GM21576 (cell line): ENCODE data around the gene PCDH10.

ENCODE experiments used
- ATAC-seq: cut with Tn5 transposase; IDR thresholded peaks from one replicate; pipeline ENCODE4 v1.9.1; 2021; ENCODE audit warnings: mild to moderate bottlenecking, moderate library complexity; ENCODE audit not compliant: unreplicated experiment

The PCDH10 gene, protein sequence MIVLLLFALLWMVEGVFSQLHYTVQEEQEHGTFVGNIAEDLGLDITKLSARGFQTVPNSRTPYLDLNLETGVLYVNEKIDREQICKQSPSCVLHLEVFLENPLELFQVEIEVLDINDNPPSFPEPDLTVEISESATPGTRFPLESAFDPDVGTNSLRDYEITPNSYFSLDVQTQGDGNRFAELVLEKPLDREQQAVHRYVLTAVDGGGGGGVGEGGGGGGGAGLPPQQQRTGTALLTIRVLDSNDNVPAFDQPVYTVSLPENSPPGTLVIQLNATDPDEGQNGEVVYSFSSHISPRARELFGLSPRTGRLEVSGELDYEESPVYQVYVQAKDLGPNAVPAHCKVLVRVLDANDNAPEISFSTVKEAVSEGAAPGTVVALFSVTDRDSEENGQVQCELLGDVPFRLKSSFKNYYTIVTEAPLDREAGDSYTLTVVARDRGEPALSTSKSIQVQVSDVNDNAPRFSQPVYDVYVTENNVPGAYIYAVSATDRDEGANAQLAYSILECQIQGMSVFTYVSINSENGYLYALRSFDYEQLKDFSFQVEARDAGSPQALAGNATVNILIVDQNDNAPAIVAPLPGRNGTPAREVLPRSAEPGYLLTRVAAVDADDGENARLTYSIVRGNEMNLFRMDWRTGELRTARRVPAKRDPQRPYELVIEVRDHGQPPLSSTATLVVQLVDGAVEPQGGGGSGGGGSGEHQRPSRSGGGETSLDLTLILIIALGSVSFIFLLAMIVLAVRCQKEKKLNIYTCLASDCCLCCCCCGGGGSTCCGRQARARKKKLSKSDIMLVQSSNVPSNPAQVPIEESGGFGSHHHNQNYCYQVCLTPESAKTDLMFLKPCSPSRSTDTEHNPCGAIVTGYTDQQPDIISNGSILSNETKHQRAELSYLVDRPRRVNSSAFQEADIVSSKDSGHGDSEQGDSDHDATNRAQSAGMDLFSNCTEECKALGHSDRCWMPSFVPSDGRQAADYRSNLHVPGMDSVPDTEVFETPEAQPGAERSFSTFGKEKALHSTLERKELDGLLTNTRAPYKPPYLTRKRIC

DNA sequence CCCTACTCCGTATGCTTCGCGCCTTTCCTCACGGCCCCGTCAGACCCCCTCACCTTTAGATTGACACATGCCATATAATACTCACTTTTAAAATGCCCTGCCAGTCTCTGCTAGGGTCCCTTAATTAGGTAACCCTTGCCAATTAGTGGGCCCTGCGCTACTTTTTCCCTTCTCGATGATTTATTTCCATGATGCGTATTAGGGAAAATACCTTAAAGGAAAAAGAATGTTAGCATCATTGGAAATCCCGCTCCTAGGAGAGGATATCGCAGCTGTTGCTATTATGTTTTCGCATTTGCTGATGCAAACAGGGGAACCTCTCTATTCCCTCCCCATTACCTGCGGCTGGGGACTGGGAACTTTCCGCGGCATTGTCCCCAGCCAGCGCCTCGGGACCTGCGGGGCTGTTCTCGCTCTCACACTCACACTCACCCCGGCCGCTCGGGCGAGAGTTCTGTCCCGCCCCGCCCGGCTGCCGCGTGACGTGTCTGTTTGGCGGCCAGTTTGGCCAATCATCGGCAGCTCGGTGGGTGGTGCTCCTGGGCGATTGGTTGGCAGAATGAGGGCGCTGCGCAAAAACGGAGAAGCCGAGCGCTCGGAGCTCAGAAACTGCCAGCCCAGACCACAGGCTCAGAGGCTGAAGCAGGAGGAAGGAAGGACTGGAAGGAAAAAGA, at the start of gene PCDH10:
TSS of gene PCDH10 (plus strand) at position 605 of the 674 bp plus-strand sequence. CDS start 847 bp downstream, outside the sequence.
- no peak for ATAC-seq

DNA sequence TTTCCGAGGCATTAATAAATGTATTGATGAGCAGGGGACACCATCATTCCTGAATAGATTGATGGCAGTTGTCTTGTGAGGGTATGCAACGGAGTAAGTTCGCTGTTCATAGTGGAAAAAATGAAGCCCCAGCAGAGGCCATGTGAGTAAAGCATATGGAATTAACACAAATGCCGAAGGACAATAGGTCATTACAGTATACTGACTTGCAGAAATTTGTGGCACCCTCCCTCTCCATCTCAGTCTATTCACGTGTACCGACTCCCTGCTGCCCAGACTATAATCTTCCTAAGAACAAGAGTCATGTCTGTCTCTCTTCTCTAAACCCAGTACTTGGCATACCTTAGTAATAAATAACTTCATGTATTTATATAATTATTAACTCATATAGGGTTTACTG, 47.1 kb upstream of the PCDH10 start:
- no peak for ATAC-seq

DNA sequence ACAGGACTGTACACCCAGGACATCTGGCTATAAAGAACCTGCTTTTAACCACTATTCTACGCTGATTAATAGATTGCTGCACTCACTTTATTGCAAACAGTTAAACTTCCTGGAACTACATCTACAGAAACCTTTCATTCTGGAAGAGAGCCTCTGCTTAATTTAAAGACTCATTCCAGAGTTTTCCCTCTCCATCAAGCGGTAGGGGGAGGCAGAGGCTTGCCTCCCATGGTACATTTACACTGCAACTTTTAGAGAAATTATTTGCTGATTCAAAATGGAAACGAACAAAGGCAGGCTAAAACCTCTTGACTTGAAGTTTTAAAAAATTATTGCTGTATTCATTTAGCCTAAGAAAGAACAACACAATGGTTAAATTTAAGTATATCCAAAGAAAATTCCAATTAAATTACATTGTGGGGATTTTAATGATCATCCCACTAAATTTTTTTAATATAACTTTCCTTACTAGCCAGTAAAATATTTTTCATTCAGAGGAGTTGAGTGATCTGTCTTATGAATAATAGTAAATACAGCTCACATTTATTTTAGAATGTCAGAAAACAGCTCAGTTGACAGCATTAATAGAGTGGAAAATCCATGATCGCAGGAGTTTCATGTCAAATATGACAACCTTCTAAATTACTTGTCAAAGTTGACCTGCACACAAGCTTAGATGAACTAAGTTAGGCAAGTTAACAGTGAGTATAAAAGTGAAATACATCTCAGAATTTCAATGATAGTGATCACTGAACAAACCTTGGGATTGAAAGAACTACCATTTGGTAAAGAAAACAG, 46.3 kb upstream of the PCDH10 start:
- ATAC-seq = no peak

DNA sequence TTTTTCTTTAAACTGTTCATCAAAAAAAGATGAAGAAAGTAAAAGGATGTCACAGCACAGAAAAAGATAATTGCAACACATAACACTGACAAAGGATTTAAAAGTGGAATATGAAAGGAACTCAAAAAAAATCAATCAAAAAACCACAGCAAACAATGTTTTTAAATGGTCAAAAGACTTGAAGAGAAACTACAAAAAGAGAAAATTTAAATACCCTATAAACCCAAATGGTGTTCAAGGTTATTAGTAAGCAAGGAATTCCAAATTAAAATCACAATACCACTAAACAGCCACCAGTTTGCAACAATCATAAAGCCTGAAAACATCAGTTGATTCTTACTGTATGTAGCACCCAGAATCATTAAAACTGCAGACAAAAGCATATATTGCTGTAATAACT, 36.5 kb upstream of the PCDH10 start:
- ATAC-seq = no peak

DNA sequence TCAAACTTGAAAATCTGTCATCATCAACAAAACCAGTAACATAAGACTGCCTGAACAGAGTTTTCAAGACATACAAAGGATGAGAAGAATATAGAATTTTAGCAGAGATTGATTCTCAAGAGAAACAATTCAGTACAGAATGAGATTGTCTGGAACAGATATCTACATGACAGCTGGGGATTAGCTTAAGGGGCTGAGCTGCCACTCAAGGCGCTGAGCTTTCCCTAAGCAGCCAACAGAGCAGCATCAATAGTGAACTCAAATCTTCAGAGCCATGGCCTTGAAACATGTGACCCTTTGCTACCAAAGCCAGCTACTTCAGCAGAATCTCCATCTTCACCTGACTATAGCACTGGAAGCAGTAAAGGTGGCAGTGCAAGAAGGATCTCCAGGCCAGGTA, 24.3 kb upstream of the PCDH10 start:
- no peak for ATAC-seq

DNA sequence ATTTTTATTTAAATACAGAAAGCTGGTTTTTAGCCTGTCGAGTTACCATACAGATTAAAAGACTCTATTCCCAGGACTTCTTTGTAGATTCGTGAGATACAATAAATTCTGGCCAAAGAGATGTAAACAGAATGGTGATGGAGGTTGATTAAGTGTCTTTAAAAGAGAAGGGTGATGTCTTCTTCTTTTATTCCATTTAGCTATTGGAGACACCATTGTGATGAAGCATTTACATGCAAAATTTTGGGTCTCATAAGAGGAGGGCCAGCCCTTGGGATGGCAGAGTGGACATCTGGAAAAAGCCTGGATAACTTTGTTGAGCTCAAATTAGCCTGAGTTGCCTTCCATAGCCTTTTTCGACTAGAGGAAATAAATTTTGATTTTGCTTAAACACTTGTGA, 21.6 kb upstream of the PCDH10 start:
- no peak for ATAC-seq

DNA sequence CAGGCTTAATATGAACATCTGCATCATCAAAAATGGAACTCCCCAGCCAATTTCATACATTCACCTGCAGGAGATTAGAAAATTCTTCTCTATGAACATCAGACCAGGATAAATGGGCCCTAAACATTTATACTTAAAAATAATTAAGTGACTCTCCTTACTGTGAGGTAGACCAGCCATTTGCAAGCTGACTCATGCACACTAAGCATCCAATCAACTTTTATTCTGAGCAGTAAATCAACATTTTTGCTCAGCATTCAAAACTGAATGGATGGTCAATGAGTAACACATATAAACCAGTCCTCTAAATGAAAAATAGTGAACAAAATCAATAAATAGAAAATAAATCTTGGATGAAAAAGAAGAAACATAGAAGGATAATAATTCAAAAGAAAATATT, 19.9 kb upstream of the PCDH10 start:
- ATAC-seq = no peak

DNA sequence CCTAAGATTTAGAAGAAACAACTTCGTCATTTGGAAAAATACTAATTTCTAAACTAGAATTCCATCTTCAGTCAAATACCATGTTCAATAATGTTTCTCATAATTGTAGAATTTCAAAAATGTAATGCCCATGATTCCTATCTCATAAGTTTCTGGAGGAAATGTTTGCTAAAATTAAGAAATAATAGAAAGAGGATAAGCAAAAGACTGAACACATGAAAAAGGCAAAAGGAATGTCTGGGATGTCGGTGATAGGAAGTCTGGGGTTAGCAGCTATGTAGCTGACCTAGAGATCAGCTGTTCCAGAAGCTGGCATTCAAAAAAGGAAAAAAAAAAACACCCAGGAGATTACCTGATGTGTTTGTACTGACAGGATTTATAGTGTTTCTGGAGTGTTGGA, 18.9 kb upstream of the PCDH10 start:
- no peak for ATAC-seq

DNA sequence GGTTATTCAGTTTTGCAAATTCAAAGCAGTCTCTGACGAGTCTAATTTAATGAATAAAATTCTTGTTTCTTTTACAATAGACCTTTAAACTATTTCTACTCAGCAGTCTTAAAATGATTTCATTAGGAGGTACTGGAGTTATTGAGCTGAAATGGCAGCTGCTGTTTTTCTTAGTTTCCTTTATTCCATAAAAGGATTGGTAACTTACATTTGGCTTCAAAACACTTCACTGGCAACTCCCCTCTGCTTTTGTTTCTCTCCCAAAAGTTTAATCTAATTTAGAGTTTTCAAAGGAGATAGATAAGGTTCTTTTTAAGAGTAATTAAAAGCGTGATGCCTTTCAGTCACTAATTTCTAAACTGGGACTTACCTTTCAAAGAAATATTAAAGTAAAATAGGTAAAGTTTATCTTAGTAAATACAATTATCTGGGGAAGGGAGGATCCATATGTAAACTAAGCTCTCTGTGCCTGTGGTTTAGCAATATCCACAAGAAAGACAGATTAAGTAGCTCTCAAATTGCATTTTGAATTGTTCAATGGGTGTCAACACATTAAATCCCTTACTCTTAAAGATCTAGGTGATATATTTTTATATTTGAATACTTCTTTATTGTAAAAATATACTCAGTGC, 17.1 kb upstream of the PCDH10 start:
- no peak for ATAC-seq

DNA sequence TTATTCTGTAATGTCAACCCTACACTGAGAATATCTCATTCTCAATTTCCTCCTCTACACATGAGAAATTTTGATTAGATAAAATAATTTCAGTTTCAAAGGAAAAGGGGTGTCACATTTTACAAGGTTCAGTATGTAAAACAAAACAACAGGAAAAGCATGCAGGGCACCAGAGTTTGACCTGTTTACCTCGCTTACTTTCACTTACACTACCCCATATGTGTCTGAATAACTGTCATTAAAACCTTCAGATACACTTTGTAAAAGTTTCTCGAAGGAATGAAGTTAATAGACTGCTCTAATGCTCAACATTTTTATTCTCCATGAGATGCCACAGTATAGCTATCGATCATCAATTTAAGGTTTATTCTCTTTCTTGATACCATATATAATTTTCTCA, 12.3 kb upstream of the PCDH10 start:
- no peak for ATAC-seq

DNA sequence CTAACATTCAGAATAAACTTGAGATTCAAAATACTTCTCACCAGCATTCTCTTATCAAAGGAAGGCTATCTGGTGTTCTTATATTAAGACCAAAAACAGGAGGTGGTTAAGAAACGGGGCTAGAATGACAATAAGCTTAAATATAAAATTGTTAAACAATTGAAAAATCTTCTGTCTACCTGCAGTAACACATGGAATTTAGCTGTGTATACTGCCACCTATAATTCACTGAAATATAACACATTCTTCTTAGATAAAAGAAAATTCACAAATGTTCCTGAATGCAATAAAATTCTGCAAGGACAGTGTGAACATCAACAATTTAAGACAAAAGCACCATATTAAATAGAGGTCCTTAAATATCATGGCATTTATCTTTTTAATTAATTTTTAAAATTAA, 11.5 kb upstream of the PCDH10 start:
- ATAC-seq = no peak

DNA sequence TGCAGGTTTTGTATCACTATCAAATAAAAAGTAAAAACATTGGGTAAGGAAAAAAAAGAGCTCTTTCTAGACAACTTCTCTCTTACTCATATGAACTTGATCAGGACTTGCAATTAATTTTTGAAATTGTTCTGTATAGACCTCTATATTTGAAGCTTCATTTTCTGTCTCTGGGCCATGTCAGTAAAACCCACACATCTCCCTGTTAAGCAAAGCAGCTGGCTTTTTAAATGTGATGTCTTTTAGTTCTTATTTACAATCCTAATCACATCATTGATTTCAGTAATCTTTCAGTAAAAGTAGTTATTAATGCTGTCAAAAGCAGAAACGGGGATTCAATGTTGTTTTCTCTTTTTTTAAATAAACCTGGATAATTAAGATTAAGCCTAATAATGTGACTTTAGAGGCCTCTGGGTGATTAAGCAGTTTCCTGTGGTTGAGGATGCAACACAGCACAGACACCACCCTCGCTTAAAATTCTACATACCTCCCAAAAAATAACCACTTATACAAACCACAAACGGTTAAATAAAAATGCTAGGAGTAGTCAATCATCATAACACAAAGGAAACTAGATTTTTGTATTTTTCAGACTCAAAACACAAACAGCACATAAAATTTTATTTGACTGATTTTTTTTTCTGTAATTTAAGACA, 5.2 kb upstream of the PCDH10 start:
- no peak for ATAC-seq

DNA sequence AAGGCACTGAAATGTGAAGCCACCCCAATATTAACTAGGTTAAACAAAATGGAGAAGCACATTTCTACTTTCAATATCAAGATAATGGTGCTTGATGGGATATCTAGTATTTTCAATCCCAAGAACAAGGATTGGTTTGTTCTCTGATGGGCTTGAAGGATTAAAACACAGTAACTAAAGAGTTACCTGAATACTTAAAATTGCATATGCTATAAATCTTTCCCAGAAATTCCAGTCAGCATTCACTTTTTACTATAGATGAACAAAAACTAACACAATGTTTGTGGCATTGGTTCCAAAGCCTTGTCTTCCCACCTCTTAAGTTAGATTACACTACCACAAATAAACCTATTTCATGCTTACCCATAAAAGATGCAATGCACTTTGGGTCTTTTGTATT, 3.9 kb upstream of the PCDH10 start:
- ATAC-seq = no peak

DNA sequence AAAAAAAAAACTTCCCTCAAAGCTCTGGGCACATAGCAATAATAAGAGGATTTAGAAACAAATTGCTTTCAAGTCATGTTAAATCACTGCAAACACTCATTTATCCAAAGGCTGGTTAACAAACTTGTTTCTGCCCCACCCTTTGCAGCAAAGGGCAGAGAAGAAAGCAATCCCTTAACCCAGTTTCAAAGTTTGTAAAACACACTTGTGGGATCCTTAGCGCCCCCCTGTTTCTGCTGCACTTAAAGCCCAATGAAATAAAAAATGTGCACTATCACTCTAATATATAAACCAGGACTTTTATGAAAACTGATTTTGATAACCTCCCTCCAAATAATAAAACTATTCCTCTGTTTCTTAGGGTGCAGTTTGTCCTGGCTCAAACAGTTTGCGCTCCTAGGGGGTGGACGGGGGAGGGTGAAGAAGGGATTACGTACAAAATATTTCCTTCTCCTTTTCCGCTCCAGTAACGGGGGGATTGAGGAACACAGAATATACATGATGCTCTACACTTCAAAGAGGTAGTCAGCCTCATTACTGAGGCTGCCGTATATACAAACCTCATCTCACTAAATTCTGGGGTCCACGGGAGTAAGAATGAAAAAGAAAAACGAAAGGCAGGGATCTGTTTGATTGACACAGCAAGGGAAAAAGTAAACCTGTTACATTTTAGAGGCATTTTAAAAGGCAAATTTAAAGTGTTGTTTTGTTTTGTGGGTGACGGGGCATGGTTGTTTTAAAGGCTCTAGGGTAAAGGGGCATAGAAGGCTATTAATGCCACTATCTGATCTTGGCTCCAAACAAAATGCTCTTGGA, 3.1 kb upstream of the PCDH10 start:
- no peak for ATAC-seq

DNA sequence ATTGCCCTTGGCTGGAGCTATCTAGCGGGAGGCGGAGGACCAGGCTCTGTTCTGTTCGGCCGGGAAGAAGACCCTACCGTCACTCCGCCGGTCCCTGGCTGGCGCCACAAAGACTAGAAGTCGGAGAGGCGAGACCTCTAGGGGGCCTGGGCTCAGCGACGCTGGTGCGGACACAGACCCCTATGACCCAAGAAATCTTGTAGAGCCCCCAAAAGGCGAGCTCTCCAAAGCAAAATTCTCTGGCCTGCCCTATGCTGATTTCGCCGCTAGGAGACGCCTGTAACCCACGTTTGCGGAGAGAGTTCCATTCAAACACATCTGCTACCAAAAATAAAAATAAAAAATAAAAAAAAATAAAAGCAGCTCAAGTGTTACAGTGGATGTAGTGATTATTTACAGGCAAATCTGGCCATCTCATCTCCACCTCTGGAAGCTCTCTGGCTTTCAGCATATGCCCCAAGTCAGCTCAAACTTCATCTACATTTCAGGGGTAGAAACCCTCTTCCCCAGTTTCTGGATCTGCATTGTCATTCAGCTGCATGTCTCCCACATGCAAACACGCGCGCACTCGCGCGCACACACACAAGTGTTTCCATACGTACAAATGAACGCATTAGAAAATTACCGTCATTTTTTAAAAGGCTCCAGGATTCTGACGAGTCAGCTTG, 2.4 kb upstream of the PCDH10 start:
- peak; percentile 62 for ATAC-seq

DNA sequence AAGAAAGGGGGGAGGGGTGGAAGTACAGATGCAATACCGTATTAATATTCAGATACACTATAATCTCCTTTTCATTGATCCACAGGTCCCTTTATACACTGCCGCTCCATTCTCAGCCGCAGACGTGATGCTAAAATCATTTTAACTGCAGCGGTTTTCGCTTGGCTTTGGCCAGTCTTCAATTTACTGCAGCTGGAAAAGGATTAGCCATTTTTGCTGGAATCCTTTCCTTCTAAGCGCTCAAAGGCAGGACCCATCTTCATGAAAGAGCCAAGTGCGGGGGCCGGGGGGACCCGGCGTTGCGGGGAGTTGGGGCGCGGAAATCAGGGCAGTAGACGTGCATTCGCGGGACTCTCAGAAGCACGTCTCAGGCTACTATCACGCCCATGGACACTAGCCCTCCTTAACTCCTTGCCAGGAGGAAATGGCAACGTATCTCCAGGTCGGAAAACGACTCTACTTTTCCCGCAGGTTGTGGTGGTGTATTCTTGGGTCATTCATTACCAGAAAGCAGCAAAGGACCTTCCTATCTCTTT, 1.7 kb upstream of the PCDH10 start:
- ATAC-seq = no peak

DNA sequence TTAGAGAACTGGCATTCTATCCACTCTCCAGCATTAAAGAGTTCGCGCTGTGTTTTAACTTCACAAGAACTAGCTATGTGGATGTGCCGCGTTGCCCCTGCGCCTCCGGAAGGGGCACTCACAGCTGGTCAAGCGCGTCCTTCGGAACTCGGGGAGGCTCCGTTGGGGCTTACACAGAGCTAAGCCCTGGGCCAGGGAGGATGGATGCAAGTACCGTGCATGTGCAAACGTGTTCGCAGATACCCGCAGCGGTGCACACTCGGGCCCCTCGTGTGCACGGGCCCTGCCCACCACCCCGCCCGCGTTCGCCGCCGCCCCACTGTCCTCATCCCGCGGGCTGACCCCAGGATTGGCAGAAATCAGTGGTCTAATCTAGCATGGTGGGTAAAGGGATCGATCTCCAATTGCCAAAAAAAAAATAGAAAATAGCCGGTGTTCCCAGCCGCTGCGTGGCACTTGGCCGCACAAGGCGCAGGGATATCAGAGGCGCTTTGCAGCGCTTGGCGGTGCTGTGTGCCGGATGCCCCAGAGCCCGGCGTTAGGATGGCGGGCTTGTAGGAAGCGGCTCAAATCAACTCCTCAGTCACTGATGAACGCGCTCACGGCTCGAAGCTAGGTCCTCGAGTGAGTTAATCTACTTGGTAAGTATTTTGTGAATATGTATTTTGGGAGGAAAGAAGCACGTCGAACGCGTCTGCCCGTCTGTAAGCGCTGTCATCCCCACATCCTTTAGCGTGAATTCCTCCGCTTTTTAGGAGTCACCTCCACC, 989 bp upstream of the PCDH10 start:
- no peak for ATAC-seq
